SH-SY5Y (cell line): Measurements from ENCODE around the gene PAX5.

Experiments
- GATA2 ChIP-seq: IDR thresholded peaks from 2 replicates; pipeline ENCODE4 v1.6.1; 2011; ENCODE audit warnings: mild to moderate bottlenecking, low read depth, low read length
- GATA3 ChIP-seq: IDR thresholded peaks from 2 replicates; pipeline ENCODE4 v1.6.1; 2011; ENCODE audit warnings: low read depth, mild to moderate bottlenecking, low read length, moderate library complexity

DNA sequence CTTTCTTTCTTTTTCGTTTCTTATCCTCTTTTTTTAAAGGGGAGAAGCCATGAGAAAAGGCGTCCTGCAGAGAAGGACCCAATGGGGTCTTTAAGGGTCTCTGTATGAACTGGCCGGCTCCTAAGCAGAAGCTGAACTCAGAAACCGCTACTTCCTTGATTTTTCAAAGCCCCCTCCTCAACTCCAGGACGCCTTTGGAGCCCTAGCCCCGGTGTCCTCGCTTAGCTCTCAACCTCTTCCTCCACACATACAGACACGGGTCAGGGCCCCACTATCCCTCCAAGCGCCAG, 8.3 kb downstream of the PAX5 start:
- TF ChIP-seq GATA2 (no peak), GATA3 (no peak)
